Uterus (tissue), 4 donors: ENCODE measurements around the gene TTI1. TPM values are rescaled to one million over a fixed set of nuclear protein-coding genes. Genes with fewer than 3 reads are reported as not detected.

ENCODE experiments used
- DNase-seq, 2 donors: peaks; one replicate each; pipeline ENCODE4 v3.0.0-alpha.2; 2019 to 2020
- H3K27ac ChIP-seq, 2 donors: fragments of 200-600 bp; sonication (generic); 1 replicate in 1 of 2; 2 replicates in 1 of 2; pipeline ENCODE4 v1.5.1; 2016 to 2018
- H3K27me3 ChIP-seq, 2 donors: fragments of 200-600 bp; sonication (generic); one replicate each; pipeline ENCODE4 v1.5.1; 2018 to 2019; ENCODE audit warnings: control low read depth in 1 of 2
- H3K36me3 ChIP-seq, 2 donors: fragments of 200-600 bp; sonication (generic); one replicate each; pipeline ENCODE4 v1.5.1; 2019; ENCODE audit warnings: control low read depth in 1 of 2
- H3K4me1 ChIP-seq, 2 donors: fragments of 200-600 bp; sonication (generic); one replicate each; pipeline ENCODE4 v1.5.1; 2018 to 2019; ENCODE audit warnings: control low read depth in 1 of 2
- H3K4me3 ChIP-seq, 2 donors: fragments of 200-600 bp; sonication (generic); 1 replicate in 1 of 2; 2 replicates in 1 of 2; pipeline ENCODE4 v1.5.1; 2018 to 2019; ENCODE audit warnings: mild to moderate bottlenecking in 1 of 2
- H3K9me3 ChIP-seq, 2 donors: fragments of 200-600 bp; sonication (generic); one replicate each; pipeline ENCODE4 v1.5.1; 2019; ENCODE audit warnings: control low read depth in 1 of 2
- POLR2A ChIP-seq, 2 donors: fragments of 450-650 bp; IDR thresholded peaks; one replicate each; pipeline ENCODE4 v1.6.1; 2016; ENCODE audit warnings: antibody characterized with exemption in 2 of 2, mild to moderate bottlenecking in 1 of 2, moderate library complexity in 1 of 2
- intact Hi-C: fragments of 100-400 bp; cut with DNase I; formaldehyde crosslinking; loops from one replicate; pipeline ENCODE4 v1.15.1; 2023; ENCODE audit warnings: low total_unique reads
- total RNA-seq, 4 donors: library from RNA; depleted of rRNA in 3 of 4; stranded (reverse); fragments of >200 nt in 3 of 4; gene quantifications; one replicate each; pipeline versions ENCODE4 v1.1.0 to v1.2.4, GENCODE V29; 2014 to 2023
- TF ChIP-seq, protein P1 (sequence below), 4 experiments: fragments of 200-600 bp in 2 of 4; fragments of 450-650 bp in 2 of 4; sonication (generic) in 2 of 4; IDR thresholded peaks; one replicate each; pipeline ENCODE4 v1.5.1; 2016 to 2019; ENCODE audit warnings: antibody characterized with exemption in 4 of 4, mild to moderate bottlenecking in 2 of 4, moderate library complexity in 1 of 4
- donor health status: DM: yes; HTN: yes; CAD: no.

TTI1 gene
- total RNA-seq, 4 donors from 2014 or later, result 5.3 to 33.2 (median 24.4) TPM

DNA sequence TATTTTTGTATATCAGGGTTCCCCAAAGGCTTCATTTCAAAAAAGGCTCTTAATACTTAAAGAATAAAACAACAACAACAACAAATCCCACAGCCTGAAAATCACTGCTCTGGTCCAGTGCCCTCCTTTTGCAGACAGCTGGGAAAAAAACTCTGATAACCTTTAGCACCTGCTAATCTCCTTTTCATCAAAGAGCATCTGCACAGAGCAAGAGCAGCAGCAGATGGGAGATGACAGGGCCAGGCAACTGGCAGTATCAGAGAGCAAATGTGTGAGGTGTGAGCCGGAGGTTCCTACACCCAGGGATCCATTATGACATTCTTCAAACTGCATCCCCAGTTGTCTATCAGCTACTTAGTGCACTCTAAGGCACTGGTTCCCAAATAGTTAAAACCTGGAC is 25.7 kb downstream of the TTI1 start:
- no peak for DNase-seq
- Histone ChIP-seq H3K36me3 (no peaks in the 10 kb centered on the region), H3K4me1 (no peaks in the 10 kb centered on the region), H3K27ac (no peak overlapping the region), H3K9me3 (no peaks in the 10 kb centered on the region), H3K27me3 (no peaks in the 10 kb centered on the region), H3K4me3 (no peak overlapping the region)
- TF ChIP-seq POLR2A (IDR thresholded peaks at IDR 0.05), result no peak
- TF ChIP-seq, protein P1, sequence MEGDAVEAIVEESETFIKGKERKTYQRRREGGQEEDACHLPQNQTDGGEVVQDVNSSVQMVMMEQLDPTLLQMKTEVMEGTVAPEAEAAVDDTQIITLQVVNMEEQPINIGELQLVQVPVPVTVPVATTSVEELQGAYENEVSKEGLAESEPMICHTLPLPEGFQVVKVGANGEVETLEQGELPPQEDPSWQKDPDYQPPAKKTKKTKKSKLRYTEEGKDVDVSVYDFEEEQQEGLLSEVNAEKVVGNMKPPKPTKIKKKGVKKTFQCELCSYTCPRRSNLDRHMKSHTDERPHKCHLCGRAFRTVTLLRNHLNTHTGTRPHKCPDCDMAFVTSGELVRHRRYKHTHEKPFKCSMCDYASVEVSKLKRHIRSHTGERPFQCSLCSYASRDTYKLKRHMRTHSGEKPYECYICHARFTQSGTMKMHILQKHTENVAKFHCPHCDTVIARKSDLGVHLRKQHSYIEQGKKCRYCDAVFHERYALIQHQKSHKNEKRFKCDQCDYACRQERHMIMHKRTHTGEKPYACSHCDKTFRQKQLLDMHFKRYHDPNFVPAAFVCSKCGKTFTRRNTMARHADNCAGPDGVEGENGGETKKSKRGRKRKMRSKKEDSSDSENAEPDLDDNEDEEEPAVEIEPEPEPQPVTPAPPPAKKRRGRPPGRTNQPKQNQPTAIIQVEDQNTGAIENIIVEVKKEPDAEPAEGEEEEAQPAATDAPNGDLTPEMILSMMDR (IDR thresholded peaks at IDR 0.05), result no peak
- intact Hi-C loops, result no loop called here

DNA sequence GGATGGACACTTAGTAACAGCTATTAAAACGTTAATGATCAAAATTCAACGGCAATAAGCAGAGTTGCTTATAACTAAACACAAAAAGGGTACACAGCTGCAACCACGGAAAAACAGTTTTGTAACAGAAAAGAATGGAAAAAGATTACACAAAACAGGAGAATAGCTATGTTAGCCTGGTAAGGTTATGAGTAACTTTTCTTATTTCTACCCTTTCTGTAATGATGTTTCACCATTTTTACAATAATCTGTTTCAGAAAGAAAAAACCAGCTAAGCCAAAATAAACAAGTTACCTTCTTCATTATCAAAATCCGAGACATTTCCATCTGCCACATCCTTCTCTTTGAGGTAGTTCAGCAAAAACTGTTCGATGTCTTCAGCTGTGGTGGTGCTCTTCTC is 27.4 kb downstream of the TTI1 start:
- intact Hi-C loops, result no loop called here
- Histone ChIP-seq H3K9me3 (no peaks in the 10 kb centered on the region), H3K36me3 (no peaks in the 10 kb centered on the region), H3K27ac (no peak overlapping the region), H3K4me3 (no peak overlapping the region), H3K27me3 (no peaks in the 10 kb centered on the region), H3K4me1 (no peaks in the 10 kb centered on the region)
- TF ChIP-seq, protein P1 (IDR thresholded peaks at IDR 0.05), result no peak
- TF ChIP-seq POLR2A (IDR thresholded peaks at IDR 0.05), result no peak
- no peak for DNase-seq

DNA sequence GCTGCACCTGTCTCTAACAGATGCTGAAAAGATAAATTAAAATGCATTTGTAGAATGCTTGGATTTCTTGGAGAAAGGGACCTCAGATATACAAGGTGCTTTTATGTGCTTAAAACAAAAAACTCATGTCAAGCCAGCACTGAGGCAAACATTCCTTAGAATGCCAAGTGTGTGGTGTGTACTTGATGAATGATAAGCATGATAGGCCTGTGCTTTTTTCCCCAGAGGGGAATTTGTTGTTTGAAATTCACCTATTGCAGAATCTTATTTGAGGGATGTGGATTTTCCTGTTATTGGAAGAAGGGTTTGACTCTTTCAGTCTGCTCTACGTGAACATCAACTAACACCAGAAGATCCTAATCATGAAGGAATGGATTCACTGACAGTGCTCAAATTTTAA is 28.8 kb downstream of the TTI1 start:
- H3K36me3 ChIP-seq, result no peaks in the 10 kb centered on the region
- H3K27ac ChIP-seq, result no peak overlapping the region
- H3K4me1 ChIP-seq, result no peaks in the 10 kb centered on the region
- no peak for TF ChIP-seq POLR2A (IDR thresholded peaks at IDR 0.05)
- TF ChIP-seq, protein P1 (IDR thresholded peaks at IDR 0.05), result no peak
- H3K4me3 ChIP-seq, result no peak overlapping the region
- intact Hi-C loops, result no loop called here
- H3K9me3 ChIP-seq, result no peaks in the 10 kb centered on the region
- no peaks in the 10 kb centered on the region for H3K27me3 ChIP-seq
- no peak for DNase-seq

DNA sequence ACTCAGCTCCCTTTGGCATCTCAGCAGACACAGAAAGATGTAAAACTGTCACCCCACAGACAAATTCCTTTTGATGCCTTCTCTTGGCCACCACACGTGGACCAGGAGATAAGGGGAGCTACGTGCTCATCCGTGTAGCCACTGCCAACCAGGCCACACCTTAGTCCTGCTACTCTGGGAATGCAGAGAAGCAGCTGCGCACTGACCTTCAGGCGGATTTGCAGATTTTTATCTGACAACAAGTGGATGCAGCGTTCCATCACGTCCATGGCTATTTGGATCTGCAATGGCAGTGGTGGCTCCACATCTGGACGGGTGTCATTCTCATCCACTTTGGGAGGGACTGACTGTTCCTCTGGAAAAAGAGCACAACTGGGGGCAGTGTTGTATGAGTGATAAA is 30.8 kb downstream of the TTI1 start:
- H3K27me3 ChIP-seq, result no peaks in the 10 kb centered on the region
- no peaks in the 10 kb centered on the region for H3K4me1 ChIP-seq
- H3K9me3 ChIP-seq, result no peaks in the 10 kb centered on the region
- no peaks in the 10 kb centered on the region for H3K36me3 ChIP-seq
- intact Hi-C loops, result no loop called here
- no peak for DNase-seq
- no peak overlapping the region for H3K27ac ChIP-seq
- TF ChIP-seq, protein P1 (IDR thresholded peaks at IDR 0.05), result no peak
- no peak for TF ChIP-seq POLR2A (IDR thresholded peaks at IDR 0.05)
- H3K4me3 ChIP-seq, result no peak overlapping the region

DNA sequence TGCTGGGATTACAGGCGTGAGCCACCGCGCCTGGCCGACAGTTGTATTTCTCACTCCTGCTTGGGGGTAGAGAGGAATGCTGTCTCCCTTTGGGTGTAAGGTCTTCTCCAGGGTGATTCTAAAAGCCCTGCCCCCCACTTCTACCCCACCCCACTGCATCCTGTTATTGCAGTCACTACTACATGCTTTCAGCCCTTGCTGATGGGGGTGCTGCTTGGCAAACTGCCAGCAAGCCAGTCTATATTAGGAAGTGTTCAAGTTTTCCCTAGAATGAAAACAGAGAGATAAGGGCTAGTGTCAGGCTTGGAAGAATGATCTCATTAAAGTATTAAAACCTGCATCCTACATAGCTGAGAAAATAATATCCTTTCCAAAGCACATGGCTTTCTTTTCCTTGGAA is 31.3 kb downstream of the TTI1 start:
- DNase-seq, result no peak
- Histone ChIP-seq H3K4me1 (no peaks in the 10 kb centered on the region), H3K36me3 (no peaks in the 10 kb centered on the region), H3K4me3 (no peak overlapping the region), H3K27ac (no peak overlapping the region), H3K27me3 (no peaks in the 10 kb centered on the region), H3K9me3 (no peaks in the 10 kb centered on the region)
- intact Hi-C loops, result no loop called here
- no peak for TF ChIP-seq POLR2A (IDR thresholded peaks at IDR 0.05)
- TF ChIP-seq, protein P1 (IDR thresholded peaks at IDR 0.05), result no peak
